ENCODE measurements around the gene RUVBL1. TPM values are rescaled to one million over a fixed set of nuclear protein-coding genes. Genes with fewer than 3 reads are reported as not detected.

RUVBL1 gene
- total and polyA plus RNA-seq, 3 experiments from 2014 or later, result 69.2 to 116 (median 114) TPM

DNA sequence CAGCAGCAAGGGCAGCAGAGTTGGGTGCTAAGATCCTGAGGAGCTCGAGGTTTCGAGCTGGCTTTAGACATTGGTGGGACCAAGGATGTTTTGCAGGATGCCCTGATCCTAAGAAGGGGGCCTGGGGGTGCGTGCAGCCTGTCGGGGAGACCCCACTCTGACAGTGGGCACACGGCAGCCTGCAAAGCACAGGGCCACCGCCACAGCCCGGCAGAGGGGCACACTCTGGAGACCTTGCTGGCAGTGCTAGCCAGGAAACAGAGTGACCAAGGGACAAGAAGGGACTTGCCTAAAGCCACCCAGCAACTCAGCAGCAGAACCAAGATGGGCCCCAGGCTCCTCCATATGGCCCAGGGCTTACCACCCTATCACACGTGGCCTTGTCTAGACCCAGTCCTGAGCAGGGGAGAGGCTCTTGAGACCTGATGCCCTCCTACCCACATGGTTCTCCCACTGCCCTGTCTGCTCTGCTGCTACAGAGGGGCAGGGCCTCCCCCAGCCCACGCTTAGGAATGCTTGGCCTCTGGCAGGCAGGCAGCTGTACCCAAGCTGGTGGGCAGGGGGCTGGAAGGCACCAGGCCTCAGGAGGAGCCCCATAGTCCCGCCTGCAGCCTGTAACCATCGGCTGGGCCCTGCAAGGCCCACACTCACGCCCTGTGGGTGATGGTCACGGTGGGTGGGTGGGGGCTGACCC, 52.6 kb downstream of the RUVBL1 start:
- H3K27ac Mint-ChIP-seq, result peak overlapping the region in 2 of 8 donors; percentile 1 to 10
- ChIA-PET CTCF (no interaction called here), POLR2A (interaction anchor here (0.6 kb wide), 1 partner anchor 17 kb away, joined by 4 read pairs; no protein-coding TSS in a partner anchor)
- DNase-seq, result no peak
- H3K4me3 ChIP-seq (ENCODE audit: low read length), result no peak overlapping the region
- H3K27me3 Mint-ChIP-seq, result peaks cover 0 to 5% of the 10 kb centered on the region in 2 donors
- H3K27ac ChIP-seq (ENCODE audit: low read depth, low read length), result no peak overlapping the region
- H3K4me1 ChIP-seq (ENCODE audit: insufficient read depth, low read length), result peaks cover 11% of the 10 kb centered on the region
- H3K4me1 Mint-ChIP-seq, result peaks cover 6 to 19% (median 14%) of the 10 kb centered on the region in 3 donors
- no peaks in the 10 kb centered on the region for H3K27me3 ChIP-seq (ENCODE audit: insufficient read depth, low read length, poor library complexity, severe bottlenecking)
- H3K9me3 ChIP-seq (ENCODE audit: low read length), result no peaks in the 10 kb centered on the region
- H3K4me3 Mint-ChIP-seq, result peak overlapping the region in 1 of 7 donors; percentile 44
- H3K9me3 Mint-ChIP-seq, result no peaks in the 10 kb centered on the region
- peaks cover 40% of the 10 kb centered on the region for H3K36me3 ChIP-seq (ENCODE audit: insufficient read depth, low read length)
- H3K36me3 Mint-ChIP-seq, result peaks cover 3 to 72% (median 14%) of the 10 kb centered on the region in 3 donors

DNA sequence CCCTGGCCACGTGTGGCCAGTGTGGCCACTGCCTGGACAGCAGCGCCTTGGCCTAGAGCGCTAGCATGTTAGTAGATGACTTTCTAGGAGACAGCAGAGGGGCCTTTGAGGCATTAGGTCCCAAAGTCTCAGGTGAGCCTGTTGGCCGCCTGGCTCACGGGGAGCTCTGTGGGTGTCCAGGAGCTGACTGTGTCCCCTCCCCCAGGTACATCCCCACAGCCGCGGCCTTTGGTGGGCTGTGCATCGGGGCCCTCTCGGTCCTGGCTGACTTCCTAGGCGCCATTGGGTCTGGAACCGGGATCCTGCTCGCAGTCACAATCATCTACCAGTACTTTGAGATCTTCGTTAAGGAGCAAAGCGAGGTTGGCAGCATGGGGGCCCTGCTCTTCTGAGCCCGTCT, 54.3 kb downstream of the RUVBL1 start:
- POLR2A ChIA-PET, result no interaction called here
- Histone ChIP-seq H3K36me3 (ENCODE audit: insufficient read depth, low read length) (peaks cover 53% of the 10 kb centered on the region), H3K27ac (ENCODE audit: low read depth, low read length) (no peak overlapping the region), H3K4me3 (ENCODE audit: low read length) (no peak overlapping the region), H3K27me3 (ENCODE audit: insufficient read depth, low read length, poor library complexity, severe bottlenecking) (no peaks in the 10 kb centered on the region), H3K4me1 (ENCODE audit: insufficient read depth, low read length) (no peaks in the 10 kb centered on the region), H3K9me3 (ENCODE audit: low read length) (no peaks in the 10 kb centered on the region)
- H3K9me3 Mint-ChIP-seq, result no peaks in the 10 kb centered on the region
- no peak overlapping the region for H3K4me3 Mint-ChIP-seq
- DNase-seq, result no peak
- peaks cover 0 to 8% (median 6%) of the 10 kb centered on the region in 3 donors for H3K4me1 Mint-ChIP-seq
- CTCF ChIA-PET, result interaction anchor here (1.3 kb wide), 1 partner anchor 110 kb away, joined by 3 read pairs; no protein-coding TSS in a partner anchor
- H3K27ac Mint-ChIP-seq, result peak overlapping the region in 1 of 8 donors; percentile 15
- peaks cover 0 to 4% of the 10 kb centered on the region in 2 donors for H3K27me3 Mint-ChIP-seq
- peaks cover 12 to 89% (median 21%) of the 10 kb centered on the region in 3 donors for H3K36me3 Mint-ChIP-seq

DNA sequence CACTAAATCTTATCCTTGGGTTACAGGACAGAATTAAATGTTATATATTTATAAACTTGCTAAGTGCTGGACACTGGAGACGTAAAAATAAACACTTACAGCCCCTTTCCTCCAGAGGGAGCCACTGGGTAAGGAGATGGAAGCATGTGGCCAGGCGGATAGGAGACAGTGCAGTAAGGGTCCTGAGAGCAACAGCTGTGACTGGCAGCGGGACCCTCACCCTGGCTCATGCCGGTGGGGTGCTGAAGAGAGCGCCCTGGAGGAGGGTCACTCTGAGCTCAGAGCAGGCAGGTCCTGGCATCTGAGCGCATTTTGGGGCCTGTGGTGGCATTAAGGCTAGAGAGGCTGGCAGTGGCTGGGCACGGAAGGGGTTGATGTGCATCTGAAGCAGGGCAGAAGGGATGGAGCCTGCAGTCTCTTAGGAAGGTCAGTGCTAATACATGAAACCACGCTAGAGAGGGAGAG, 55.4 kb downstream of the RUVBL1 start:
- Mint-ChIP-seq H3K36me3 (peaks cover 16 to 95% (median 25%) of the 10 kb centered on the region in 3 donors), H3K27me3 (peaks cover 0 to 4% of the 10 kb centered on the region in 2 donors), H3K27ac (peak overlapping the region in 6 of 8 donors; percentile 24 to 82 (median 52)), H3K9me3 (no peaks in the 10 kb centered on the region), H3K4me1 (peaks cover 0 to 8% (median 6%) of the 10 kb centered on the region in 3 donors), H3K4me3 (no peak overlapping the region)
- CTCF ChIA-PET, result interaction anchor here (1.3 to 1.6 kb wide), 3 partner anchors 10 to 51 kb away, joined by 3 to 5 read pairs (median 3); partner anchors contain the start of gene SEC61A1
- Histone ChIP-seq H3K4me1 (ENCODE audit: insufficient read depth, low read length) (no peaks in the 10 kb centered on the region), H3K27ac (ENCODE audit: low read depth, low read length) (no peak overlapping the region), H3K27me3 (ENCODE audit: insufficient read depth, low read length, poor library complexity, severe bottlenecking) (no peaks in the 10 kb centered on the region), H3K4me3 (ENCODE audit: low read length) (no peak overlapping the region), H3K9me3 (ENCODE audit: low read length) (no peaks in the 10 kb centered on the region), H3K36me3 (ENCODE audit: insufficient read depth, low read length) (peaks cover 62% of the 10 kb centered on the region)
- DNase-seq, result peak in 2 of 5 donors; percentile 20 to 38
- POLR2A ChIA-PET, result interaction anchor here (0.5 kb wide), 1 partner anchor 1468 kb away, joined by 5 read pairs; no protein-coding TSS in a partner anchor

DNA sequence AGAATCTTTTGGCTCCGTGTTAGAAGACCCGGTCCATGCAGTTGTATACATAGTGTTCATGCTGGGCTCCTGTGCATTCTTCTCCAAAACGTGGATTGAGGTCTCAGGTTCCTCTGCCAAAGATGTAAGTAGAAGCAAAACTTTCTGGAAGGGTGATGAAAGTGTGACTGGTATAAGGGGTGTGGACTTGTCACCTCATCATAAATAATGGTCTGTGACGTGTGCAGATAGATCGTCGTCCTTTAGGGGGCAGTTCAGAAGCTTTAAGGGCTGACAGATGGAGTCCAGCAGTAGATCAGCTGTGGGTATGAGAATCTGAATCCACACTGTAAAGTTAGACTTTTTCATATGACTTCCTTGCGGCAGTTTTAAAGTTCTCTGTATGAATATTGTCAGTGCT, 56.1 kb downstream of the RUVBL1 start:
- H3K4me1 ChIP-seq (ENCODE audit: insufficient read depth, low read length), result no peaks in the 10 kb centered on the region
- Mint-ChIP-seq H3K36me3 (peaks cover 18 to 98% (median 27%) of the 10 kb centered on the region in 3 donors), H3K4me3 (no peak overlapping the region), H3K9me3 (no peaks in the 10 kb centered on the region), H3K4me1 (peaks cover under 1 to 8% (median 7%) of the 10 kb centered on the region in 3 donors), H3K27me3 (peaks cover 0 to 4% of the 10 kb centered on the region in 2 donors), H3K27ac (peak overlapping the region in 3 of 8 donors; percentile 36 to 82 (median 67))
- DNase-seq, result no peak
- POLR2A ChIA-PET, result no interaction called here
- peaks cover 69% of the 10 kb centered on the region for H3K36me3 ChIP-seq (ENCODE audit: insufficient read depth, low read length)
- H3K27ac ChIP-seq (ENCODE audit: low read depth, low read length), result no peak overlapping the region
- no peak overlapping the region for H3K4me3 ChIP-seq (ENCODE audit: low read length)
- no peaks in the 10 kb centered on the region for H3K9me3 ChIP-seq (ENCODE audit: low read length)
- no peaks in the 10 kb centered on the region for H3K27me3 ChIP-seq (ENCODE audit: insufficient read depth, low read length, poor library complexity, severe bottlenecking)
- CTCF ChIA-PET, result interaction anchor here (1.3 to 1.6 kb wide), 3 partner anchors 11 to 51 kb away, joined by 3 to 5 read pairs (median 3); partner anchors contain the start of gene SEC61A1

DNA sequence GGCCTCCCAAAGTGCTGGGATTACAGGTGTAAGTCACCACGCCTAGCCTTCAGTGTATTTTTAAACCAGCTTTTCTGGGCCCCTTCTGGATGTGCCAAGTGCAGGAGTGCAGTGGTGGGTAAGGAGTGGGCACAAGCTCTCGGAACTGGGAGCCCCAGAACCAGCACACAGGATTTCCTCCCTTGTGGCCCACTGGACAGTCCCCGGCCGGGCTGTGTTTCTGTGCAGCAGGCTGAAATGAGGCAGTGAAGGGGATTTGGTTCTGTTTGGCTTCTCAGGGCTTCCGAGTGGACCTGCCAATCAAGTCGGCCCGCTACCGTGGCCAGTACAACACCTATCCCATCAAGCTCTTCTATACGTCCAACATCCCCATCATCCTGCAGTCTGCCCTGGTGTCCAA, 56.9 kb downstream of the RUVBL1 start:
- H3K9me3 ChIP-seq (ENCODE audit: low read length), result no peaks in the 10 kb centered on the region
- Mint-ChIP-seq H3K4me3 (no peak overlapping the region), H3K36me3 (peaks cover 26 to 98% (median 35%) of the 10 kb centered on the region in 3 donors), H3K27ac (no peak overlapping the region), H3K4me1 (peaks cover 9 to 14% (median 13%) of the 10 kb centered on the region in 3 donors), H3K27me3 (peaks cover 0 to 4% of the 10 kb centered on the region in 2 donors), H3K9me3 (no peaks in the 10 kb centered on the region)
- POLR2A ChIA-PET, result no interaction called here
- no peaks in the 10 kb centered on the region for H3K4me1 ChIP-seq (ENCODE audit: insufficient read depth, low read length)
- no peak overlapping the region for H3K4me3 ChIP-seq (ENCODE audit: low read length)
- no peaks in the 10 kb centered on the region for H3K27me3 ChIP-seq (ENCODE audit: insufficient read depth, low read length, poor library complexity, severe bottlenecking)
- H3K27ac ChIP-seq (ENCODE audit: low read depth, low read length), result no peak overlapping the region
- CTCF ChIA-PET, result interaction anchor here (1.4 to 1.6 kb wide), 2 partner anchors 12 to 14 kb away, joined by 3 to 5 read pairs; partner anchors contain the start of gene SEC61A1
- H3K36me3 ChIP-seq (ENCODE audit: insufficient read depth, low read length), result peaks cover 73% of the 10 kb centered on the region
- no peak for DNase-seq

DNA sequence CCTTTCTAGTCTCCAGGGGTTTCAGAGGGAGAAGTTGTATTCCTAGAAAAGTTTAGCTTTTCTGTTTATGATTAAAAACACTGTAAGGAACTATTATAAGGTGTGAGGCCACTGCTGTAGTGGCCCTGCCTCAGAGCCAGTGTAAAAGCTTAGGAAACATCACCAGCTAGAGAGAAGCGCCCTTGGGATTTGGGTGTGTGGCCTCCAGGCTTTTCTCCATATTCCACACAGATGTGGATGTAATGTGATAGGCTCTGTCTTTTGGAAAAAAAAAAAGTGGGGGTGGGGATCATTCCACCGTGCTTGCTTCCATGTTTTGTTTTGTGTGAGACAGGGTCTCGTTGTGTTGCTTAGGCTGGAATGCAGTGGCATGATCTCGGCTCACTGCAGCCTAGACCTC, 57.5 kb downstream of the RUVBL1 start:
- H3K4me1 Mint-ChIP-seq, result peaks cover 13 to 14% (median 13%) of the 10 kb centered on the region in 3 donors
- H3K9me3 Mint-ChIP-seq, result no peaks in the 10 kb centered on the region

DNA sequence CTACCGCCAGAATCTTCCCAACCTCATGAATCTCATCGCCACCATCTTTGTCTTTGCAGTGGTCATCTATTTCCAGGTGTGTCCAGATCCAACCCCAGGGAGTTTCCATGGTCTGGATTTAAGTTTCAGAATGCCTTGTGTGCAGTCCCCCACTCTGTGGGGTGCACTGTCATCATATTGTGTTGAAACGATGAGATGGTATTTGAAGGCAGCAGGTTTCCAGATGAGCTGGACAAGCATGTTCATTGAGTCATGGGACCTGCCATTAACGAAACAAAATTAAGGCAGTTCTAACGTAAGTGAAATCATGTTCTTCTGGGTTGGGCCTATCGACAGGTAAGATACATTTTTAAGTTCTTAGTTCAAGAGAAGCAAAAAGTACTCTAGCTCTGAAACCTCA, 58.6 kb downstream of the RUVBL1 start:
- CTCF ChIA-PET, result interaction anchor here (1.1 to 1.8 kb wide), 3 partner anchors 9 to 13 kb away, joined by 3 to 6 read pairs (median 5); partner anchors contain the start of gene SEC61A1
- peaks cover 10 to 14% (median 11%) of the 10 kb centered on the region in 3 donors for H3K4me1 Mint-ChIP-seq
- Histone ChIP-seq H3K4me1 (ENCODE audit: insufficient read depth, low read length) (no peaks in the 10 kb centered on the region), H3K27me3 (ENCODE audit: insufficient read depth, low read length, poor library complexity, severe bottlenecking) (no peaks in the 10 kb centered on the region), H3K9me3 (ENCODE audit: low read length) (no peaks in the 10 kb centered on the region), H3K4me3 (ENCODE audit: low read length) (no peak overlapping the region), H3K27ac (ENCODE audit: low read depth, low read length) (no peak overlapping the region), H3K36me3 (ENCODE audit: insufficient read depth, low read length) (peaks cover 82% of the 10 kb centered on the region)
- peak overlapping the region in 1 of 8 donors; percentile 20 for H3K27ac Mint-ChIP-seq
- peaks cover 33 to 98% (median 49%) of the 10 kb centered on the region in 3 donors for H3K36me3 Mint-ChIP-seq
- H3K9me3 Mint-ChIP-seq, result no peaks in the 10 kb centered on the region
- no peak for DNase-seq
- H3K27me3 Mint-ChIP-seq, result peaks cover 0 to 1% of the 10 kb centered on the region in 2 donors
- POLR2A ChIA-PET, result interaction anchor here (0.6 kb wide), 1 partner anchor 17 kb away, joined by 3 read pairs; no protein-coding TSS in a partner anchor
- no peak overlapping the region for H3K4me3 Mint-ChIP-seq

More for the DNA sequence above, 57.5 kb downstream of the RUVBL1 start:
- Histone ChIP-seq H3K36me3 (ENCODE audit: insufficient read depth, low read length) (peaks cover 77% of the 10 kb centered on the region), H3K4me1 (ENCODE audit: insufficient read depth, low read length) (no peaks in the 10 kb centered on the region), H3K4me3 (ENCODE audit: low read length) (no peak overlapping the region), H3K27ac (ENCODE audit: low read depth, low read length) (no peak overlapping the region), H3K27me3 (ENCODE audit: insufficient read depth, low read length, poor library complexity, severe bottlenecking) (no peaks in the 10 kb centered on the region), H3K9me3 (ENCODE audit: low read length) (no peaks in the 10 kb centered on the region)
- peaks cover 31 to 98% (median 40%) of the 10 kb centered on the region in 3 donors for H3K36me3 Mint-ChIP-seq
- no peak overlapping the region for H3K27ac Mint-ChIP-seq
- no peak overlapping the region for H3K4me3 Mint-ChIP-seq
- ChIA-PET CTCF (interaction anchor here (1.1 to 1.7 kb wide), 2 partner anchors 10 to 14 kb away, joined by 3 to 6 read pairs; partner anchors contain the start of gene SEC61A1), POLR2A (no interaction called here)
- no peak for DNase-seq
- H3K27me3 Mint-ChIP-seq, result peaks cover 0 to 4% of the 10 kb centered on the region in 2 donors

Measured in CD8-positive, alpha-beta memory T cell (primary cell).